AG09319 (cell line): ENCODE measurements around the gene PRG2.

ENCODE experiments used
- DNase-seq: peaks from one replicate; pipeline ENCODE4 v3.0.0-alpha.2; 2010; ENCODE audit warnings: low read depth; ENCODE audit errors: extremely low read depth
- TF ChIP-seq, protein P1 (sequence below): IDR thresholded peaks from 2 replicates; pipeline ENCODE4 v1.5.1; 2011; ENCODE audit warnings: low read depth, mild to moderate bottlenecking, inconsistent platforms, low read length, moderate library complexity

PRG2 gene

DNA sequence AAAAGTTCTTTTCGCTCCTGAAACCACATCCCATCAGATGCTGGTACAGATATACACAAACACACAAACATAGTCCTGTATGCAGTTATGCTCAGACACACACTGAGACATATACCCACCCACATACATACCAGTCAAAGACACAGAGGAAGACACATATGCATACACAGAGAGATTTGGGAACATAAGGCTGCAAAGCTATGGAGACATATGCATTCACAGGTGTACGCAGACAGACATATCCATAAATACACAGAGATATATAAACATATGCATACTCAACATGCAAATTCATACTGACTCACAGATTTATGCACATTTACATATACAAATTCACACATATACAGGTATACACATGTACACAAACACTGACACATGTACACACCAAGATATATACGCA, 15.5 kb downstream of the PRG2 start:
- TF ChIP-seq, protein P1, sequence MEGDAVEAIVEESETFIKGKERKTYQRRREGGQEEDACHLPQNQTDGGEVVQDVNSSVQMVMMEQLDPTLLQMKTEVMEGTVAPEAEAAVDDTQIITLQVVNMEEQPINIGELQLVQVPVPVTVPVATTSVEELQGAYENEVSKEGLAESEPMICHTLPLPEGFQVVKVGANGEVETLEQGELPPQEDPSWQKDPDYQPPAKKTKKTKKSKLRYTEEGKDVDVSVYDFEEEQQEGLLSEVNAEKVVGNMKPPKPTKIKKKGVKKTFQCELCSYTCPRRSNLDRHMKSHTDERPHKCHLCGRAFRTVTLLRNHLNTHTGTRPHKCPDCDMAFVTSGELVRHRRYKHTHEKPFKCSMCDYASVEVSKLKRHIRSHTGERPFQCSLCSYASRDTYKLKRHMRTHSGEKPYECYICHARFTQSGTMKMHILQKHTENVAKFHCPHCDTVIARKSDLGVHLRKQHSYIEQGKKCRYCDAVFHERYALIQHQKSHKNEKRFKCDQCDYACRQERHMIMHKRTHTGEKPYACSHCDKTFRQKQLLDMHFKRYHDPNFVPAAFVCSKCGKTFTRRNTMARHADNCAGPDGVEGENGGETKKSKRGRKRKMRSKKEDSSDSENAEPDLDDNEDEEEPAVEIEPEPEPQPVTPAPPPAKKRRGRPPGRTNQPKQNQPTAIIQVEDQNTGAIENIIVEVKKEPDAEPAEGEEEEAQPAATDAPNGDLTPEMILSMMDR: no peak
- DNase-seq: no peak

DNA sequence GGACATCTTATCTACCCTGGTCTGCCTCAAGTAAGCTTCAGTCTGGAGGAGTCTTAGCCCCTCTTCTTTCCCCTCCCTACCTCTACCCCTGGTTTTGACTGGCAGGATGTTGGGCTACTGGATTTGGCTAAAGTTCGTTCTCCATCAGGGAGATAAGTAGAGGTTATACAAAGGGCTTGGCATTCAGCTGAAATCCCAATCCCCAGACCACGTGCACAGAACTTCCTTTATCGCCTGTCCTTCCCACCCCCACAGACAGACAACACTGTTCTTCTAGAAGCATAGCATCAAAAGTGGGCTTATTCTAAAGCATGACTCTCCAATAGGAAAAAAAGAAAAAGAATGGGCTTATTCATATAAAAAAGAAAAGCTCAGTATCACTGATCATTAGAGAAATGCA, 17.3 kb downstream of the PRG2 start:
- TF ChIP-seq, protein P1: no peak
- DNase-seq: no peak

DNA sequence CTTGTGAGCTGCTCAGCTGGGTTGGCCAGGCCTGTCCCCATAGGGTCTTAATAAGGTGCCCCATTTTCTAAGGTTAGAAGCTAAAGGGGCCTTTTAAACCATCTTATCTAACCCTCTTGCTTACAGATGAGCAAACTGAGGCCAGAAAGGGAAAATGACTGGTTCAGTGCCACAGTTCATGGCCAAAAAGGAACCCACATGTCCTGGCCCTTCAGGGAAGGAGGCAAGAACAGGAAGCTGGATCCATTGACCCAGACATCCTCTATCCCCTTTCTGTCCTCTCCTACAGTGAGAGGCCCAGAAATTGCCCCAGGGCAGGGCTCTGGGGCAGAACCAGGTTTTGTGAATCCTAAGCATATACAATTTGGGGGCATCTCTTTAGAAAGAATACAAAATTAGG, 19.5 kb downstream of the PRG2 start:
- TF ChIP-seq, protein P1: no peak
- DNase-seq: no peak

DNA sequence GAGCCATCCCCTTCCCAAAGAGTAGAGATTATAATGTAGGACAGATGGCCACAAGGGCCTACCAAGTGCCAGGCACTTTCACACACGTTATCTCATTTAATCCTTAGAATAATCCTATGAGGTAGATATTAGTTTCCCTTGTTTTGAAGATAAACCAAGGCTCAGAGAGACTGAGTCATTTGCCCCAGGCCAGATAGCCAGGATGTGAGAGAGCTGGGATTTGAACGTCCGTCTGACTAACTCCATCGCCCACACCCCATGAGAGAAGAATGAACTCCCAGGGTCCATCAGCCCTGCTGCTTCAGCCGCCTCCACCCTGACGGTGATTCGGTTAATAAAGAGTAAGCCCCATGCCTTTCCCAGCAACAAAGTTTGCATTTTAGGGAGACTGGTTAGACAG, 20.2 kb downstream of the PRG2 start:
- TF ChIP-seq, protein P1: no peak
- DNase-seq: no peak

DNA sequence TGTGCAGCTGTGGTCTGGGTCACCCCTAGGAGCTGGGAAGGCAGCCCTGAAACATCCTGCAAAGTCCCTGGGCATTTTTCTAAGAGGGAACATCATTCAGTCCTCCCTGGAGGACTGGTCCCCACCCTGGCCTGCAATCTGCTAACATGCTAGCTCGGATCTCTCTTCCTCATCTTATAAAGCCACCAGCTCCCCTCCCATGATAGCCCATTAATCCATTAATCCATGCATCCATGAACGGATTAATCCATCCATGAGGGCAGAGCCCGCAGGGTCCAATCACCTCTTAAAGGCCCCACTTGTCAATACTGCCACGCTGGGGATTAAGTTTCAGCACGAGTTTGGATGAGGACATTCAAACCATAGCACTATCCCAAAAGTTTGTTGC, 21.6 kb downstream of the PRG2 start:
- DNase-seq: no peak
- TF ChIP-seq, protein P1: no peak

DNA sequence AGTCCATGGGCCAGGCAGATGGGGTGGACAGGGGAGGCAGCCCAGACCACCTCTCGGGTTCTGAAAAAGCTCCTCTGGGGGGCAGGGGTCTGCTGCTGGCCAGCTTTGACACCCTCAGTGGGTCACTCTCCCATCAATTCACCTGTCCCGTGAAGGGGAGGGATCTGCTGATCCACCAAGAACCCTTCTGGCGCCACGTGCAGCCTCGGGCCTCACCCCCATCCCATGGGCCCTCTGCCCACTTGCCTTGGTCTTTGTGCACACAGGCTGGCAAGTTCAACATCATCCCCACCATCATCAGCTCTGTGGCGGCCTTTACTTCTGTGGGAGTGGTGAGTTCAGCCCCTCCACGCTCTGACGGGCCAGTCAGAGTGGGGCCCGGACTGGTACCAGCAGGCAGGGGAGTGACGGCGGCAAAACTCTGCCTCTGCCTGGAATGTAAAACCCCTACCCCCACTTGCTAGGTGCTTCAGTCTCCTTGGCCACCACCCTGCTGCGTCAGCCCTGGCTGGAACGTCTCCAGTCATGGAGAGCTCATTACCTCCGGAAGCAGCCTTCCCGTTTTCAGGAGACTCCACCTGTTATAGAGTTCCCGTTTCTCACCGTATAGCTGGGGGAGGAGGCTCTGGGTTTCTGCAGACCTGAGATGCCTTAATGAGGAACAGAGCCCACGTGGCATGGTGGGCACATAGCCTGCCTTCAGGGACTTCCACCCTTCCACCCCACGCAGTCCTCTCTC, 22.2 kb downstream of the PRG2 start:
- no peak for DNase-seq
- TF ChIP-seq, protein P1: no peak

DNA sequence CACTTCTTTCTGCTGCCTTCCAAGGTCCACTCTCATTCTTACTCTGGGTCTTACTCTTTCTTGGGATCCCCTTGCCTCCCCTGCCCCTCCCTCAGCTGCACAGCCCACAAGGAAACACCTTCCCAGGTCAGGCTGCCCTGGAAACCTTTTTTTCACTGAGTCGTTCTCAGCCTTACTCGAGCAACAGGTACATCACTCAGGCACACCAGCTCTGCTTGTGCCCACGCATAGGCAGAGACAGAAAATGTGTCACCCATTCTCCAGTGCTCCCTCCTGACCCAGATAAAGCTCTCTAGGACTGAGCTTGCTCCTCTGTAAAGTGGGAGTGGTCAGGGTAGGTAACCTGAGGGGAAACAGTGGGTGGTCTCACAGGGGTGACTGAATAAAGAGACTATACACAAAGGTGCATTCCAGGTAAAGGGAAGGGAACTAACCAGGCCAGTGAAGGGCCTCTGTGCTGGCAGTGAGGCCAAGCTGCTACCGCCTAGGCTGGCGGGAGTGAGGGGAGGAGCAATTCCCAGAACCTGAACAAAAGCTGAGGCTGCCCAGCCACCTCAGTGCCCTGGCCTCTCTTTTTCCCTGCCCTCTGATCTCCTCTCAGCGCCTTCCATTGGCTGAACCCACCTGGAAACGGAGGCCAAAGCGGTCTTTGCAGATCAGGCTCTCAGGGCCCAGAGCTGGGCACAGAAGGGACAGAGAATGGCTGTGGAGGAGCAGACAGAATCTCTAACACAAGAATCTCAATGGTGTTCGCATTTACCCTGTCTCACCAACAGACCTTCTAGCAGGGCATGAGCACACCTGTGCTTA, 25.4 kb downstream of the PRG2 start:
- TF ChIP-seq, protein P1: no peak

More for the DNA sequence above, 25.4 kb downstream of the PRG2 start:
- no peak for DNase-seq
